Ishikawa (cell line): ENCODE measurements around the gene MSLN.

Source experiments
- NFIC ChIP-seq: IDR thresholded peaks from 2 replicates; pipeline ENCODE4 v1.6.1; 2012
- TCF12 ChIP-seq: IDR thresholded peaks from 2 replicates; pipeline ENCODE4 v1.6.1; 2012; ENCODE audit warnings: low read depth
- YY1 ChIP-seq: IDR thresholded peaks from 2 replicates; pipeline ENCODE4 v1.6.1; 2012; ENCODE audit warnings: low read depth

DNA sequence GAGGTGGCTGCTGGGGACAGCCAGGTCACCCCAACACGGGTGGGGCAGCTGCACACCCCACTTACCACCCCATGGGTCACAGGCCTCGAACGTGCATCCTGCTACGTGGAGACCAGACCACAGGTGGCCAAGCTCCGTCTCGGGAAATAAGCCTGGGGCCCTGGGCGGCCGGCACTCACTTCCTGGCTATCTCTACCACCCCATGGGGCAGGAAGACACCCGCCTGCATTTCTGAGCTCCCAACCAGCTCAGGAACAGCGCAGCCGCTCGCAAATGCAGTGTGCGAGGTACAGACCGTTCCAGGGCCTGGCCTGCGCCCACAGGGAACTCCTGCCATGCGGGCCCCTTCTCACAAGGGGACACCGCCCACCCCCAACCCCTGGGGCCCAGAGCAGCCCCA is 44.9 kb downstream of the MSLN start:
- TF ChIP-seq NFIC (no peak), YY1 (no peak), TCF12 (no peak)
